NCI-H2196 treated with DMSO at 0.1 percent for 48 hours (cell line): ENCODE measurements around the gene ICAM3.

ENCODE experiments used
- DNase-seq: peaks from one replicate; lab custom pipeline; 2025; ENCODE audit not compliant: unreplicated experiment; lab: John Stamatoyannopoulos, UW

ICAM3 gene

GRCh38 chr19:10320602-10321416 lies 18.6 kb downstream of the ICAM3 start:
- no peak for DNase-seq

DNA sequence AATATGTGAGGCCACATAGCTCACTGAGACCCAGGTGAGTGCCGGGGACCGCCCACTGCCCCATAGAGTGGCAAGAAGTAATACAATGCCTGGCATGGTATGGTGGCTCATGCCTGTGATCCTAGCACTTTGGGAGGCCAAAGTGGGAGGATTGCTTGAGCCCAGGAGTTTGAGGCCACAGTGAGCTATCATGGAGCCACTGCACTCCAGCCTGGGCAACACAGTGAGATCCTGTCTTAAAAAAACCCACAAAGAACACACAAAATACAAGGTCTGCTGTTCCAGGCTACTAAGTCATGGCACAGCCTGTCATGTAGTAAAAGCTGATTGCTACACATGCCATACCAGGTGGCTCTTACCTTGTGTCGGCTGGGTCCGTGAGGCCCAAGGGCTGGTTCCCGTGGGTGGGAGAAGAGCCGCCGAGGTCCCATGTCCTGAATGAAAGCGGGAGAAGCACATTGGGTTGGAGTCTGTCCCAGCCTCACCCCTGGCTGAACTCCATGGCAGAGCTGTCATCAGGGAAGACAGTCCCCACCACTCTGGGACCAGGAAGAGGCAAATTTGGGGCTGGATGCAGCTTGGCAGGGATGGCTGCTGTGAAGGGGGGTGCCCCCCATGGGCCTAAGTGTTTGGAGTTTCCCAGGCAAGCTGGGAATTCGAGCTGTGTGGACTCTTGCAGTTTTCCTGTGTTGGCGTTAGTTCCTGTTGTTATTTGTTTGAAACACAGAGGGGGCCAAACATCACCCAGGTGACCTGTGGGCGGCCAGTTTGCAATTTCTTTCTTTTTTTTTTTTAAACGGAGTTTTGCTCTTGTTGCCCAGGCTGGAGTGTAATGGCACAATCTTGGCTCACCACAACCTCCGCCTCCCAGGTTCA lies 20.4 kb downstream of the ICAM3 start:
- no peak for DNase-seq

- no peak for DNase-seq
These were observed 21.5 kb downstream of the ICAM3 start for GRCh38 chr19:10317857-10318462.

DNA sequence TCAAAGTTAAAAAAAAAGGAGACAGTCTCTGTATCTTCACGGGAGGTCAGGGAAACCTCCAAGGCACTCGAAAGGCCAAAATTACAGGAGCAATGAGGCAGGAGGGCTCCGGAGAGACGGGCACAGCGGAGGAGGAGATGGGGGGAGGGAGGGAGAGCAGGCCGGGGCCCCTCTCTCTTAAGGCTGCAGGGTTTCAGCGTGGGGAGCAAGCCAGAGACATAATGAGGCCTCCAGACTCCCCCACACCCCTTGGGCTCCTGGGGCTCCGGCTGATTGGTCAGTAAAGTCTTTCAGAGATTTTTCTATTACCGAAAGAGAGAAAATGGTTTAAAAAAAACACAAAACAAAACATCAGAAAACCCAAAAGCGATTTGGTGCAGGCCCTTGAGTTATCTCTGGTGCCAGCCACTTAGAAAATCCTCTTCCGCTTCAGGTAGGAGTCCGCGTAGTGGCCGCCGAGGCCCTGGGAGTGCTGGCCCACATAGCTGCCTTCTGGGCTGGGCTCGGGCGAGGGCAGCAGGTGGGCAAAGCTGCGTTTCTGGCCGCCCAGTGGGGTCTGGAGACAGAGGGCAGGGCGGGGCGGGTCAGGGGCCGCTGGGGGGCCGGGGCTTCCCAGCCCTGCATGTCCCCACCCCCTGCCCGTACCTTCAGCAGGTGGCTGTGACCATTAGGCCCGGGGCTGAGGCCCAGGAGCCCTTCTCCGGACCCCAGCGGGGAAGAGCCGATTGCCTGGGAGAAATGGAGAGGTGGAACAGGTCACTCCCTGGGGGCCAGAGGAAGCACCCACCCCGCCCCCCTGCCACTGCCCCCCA lies 22.2 kb downstream of the ICAM3 start:
- no peak for DNase-seq

GRCh38 chr19:10316229-10317044 lies 23.0 kb downstream of the ICAM3 start:
- no peak for DNase-seq

- peak; percentile 82 for DNase-seq
These were observed 23.8 kb downstream of the ICAM3 start, which contains the start of gene FDX2 for GRCh38 chr19:10315335-10316214. Gene FDX2, minus strand, starts transcription at chr19:10316015. Its CDS starts 19 bp downstream, at chr19:10315996.

GRCh38 chr19:10309423-10309822 lies 30.0 kb downstream of the ICAM3 start, which contains the start of gene ZGLP1:
Gene ZGLP1, minus strand, starts transcription at chr19:10309815.
- no peak for DNase-seq

DNA sequence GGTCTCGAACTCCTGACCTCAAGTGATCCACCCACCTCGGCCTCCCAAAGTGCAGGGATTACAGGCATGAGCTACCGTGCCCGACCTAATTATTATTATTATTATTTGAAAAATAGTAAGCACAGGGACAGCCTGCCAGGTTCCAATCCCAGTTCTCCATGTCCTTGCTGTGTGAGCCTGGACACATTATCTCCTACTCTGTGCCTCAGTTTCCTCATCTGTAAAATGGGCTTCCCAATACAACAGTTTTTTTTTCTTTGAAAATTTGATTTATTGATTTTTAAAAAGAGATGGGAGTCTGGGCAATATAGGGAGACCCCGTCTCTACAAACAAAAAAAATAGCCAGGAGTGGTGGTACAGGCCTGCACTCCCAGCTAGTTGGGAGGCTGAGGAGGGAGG lies 33.1 kb downstream of the ICAM3 start:
- no peak for DNase-seq

DNA sequence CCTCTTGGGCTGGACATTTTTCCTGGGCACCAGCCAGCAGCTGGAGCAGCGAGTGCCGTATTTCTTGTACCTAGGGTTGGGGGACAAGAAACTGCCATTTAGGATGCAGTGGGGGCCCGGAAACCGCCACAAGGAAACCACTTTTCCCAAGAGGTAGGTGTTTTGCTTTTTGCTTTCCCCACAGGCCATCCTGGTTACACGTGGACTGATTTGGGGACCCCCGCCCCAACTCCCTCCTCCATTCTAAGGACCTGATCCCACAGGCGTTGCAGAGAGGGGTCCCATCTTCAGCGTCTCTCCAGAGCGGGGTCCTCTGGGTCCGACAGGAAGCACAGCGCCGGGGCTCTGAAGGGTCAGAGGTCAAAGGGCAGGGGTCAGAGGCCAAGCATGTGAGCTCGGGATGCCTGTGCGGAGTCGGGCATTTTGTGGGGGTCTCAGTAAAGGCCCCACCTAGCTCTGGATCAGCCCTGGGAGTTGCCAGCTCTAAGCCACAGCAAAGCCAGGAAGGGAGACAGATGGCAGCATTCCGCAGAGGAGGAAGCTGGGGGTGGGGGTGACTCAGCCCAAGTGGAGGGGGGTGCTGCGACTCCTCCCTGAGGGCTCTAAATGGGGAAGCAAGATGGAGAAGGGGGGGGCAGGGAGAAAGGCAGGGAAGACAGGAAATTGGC lies 34.2 kb downstream of the ICAM3 start:
- no peak for DNase-seq

GRCh38 chr19:10299545-10300458 lies 39.6 kb downstream of the ICAM3 start:
- no peak for DNase-seq

DNA sequence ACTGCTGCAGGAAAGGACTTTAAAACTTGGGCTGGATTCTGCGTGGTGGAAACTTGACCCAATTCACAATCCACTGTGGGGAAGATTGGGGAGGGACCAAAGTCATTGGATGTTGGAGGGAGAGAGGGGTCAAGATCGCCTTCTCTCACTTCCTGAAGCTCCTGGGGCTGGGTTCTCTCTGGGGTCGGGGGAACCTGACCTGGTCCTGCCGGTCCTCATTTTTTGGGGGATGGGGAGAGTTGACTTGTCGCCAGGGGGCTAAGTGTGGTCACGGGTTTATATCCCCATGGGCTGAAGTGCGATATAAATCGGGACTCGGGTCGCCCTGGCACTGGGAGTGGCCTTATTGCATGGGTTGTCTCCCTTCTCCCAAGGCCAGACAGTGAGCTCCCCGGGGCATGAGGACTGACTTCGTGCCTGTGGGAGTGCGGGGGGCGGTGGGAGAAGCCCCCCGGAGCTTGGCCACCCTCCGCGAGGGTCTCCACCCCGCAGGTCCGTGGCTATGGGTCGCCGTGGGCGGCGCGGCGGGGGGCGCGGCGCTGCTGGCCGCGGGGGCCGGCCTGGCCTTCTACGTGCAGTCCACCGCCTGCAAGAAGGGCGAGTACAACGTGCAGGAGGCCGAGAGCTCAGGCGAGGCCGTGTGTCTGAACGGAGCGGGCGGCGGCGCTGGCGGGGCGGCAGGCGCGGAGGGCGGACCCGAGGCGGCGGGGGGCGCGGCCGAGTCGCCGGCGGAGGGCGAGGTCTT lies 43.4 kb downstream of the ICAM3 start:
- DNase-seq = no peak

DNA sequence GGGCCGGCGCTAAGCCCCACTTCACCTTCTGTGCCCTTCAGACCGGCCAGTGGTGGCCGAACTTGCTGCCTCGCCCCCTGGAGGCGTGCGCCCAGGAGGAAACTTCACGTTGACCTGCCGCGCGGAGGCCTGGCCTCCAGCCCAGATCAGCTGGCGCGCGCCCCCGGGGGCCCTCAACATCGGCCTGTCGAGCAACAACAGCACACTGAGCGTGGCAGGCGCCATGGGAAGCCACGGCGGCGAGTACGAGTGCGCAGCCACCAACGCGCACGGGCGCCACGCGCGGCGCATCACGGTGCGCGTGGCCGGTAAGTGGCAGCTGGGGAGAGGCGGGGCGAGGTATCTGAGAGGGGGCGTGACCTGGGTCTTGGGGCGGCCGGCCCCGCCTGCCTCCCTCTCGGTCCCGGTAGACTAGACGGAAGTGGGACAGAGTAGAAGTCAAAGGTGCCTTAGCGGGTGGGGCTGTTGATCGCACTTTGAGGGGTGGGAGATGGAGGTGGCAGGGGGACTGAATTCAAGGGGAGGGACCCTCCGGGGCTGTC lies 44.0 kb downstream of the ICAM3 start:
- no peak for DNase-seq

DNA sequence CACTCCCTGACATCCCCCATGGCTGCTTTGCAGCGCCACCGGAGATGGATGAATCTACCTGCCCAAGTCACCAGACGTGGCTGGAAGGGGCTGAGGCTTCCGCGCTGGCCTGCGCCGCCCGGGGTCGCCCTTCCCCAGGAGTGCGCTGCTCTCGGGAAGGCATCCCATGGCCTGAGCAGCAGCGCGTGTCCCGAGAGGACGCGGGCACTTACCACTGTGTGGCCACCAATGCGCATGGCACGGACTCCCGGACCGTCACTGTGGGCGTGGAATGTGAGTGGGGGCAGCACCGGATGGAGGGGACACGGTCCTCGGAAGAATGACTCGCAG lies 45.1 kb downstream of the ICAM3 start:
- DNase-seq = no peak

GRCh38 chr19:10293637-10294367 lies 45.6 kb downstream of the ICAM3 start:
- no peak for DNase-seq

DNA sequence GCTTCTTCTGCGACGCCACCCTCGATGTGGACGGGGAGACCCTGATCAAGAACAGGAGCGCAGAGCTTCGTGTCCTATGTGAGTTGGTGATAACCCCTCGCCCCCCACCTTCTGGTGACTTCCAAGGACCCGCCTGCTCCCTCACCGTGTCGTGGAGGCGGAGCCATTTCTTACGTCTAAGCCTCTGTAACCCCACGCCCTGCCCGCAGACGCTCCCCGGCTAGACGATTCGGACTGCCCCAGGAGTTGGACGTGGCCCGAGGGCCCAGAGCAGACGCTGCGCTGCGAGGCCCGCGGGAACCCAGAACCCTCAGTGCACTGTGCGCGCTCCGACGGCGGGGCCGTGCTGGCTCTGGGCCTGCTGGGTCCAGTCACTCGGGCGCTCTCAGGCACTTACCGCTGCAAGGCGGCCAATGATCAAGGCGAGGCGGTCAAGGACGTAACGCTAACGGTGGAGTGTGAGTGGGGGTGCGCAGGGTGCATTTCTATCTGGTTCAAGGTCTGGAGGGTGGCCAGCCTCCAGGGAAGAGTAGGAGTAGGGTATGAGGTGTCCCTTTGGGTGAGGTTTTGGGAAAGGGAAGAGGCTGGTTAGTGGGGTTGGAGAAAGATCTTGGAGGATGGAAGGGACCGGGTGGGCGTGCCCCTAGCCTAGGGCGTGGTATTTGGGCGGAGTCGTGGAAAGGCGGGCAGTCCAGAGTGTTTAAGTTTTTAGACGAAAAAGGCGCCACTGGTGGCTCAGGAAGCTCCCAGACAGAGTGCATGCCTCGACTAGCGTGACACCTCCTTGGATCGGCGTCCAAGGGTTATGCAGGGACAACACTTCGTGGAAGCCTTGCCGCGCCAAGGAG lies 46.4 kb downstream of the ICAM3 start:
- DNase-seq = no peak
